WTC11 (cell line): ENCODE measurements around the gene FGR.

Source experiments
- CREM ChIP-seq: sonication (generic); formaldehyde crosslinking; IDR thresholded peaks from 2 replicates; pipeline ENCODE4 v1.8.1; 2022; ENCODE audit warnings: mild to moderate bottlenecking, missing genetic modification reagents, moderate library complexity
- FOXJ3 ChIP-seq: sonication (generic); formaldehyde crosslinking; IDR thresholded peaks from 2 replicates; pipeline ENCODE4 v1.9.0; 2021; ENCODE audit warnings: missing genetic modification reagents, mild to moderate bottlenecking, borderline replicate concordance
- FOXP1 ChIP-seq: sonication (generic); formaldehyde crosslinking; IDR thresholded peaks from 2 replicates; pipeline ENCODE4 v1.8.0; 2022; ENCODE audit warnings: missing genetic modification reagents, mild to moderate bottlenecking, moderate library complexity, borderline replicate concordance
- TF ChIP-seq, protein P1 (sequence below): fragments of 200-600 bp; IDR thresholded peaks from 2 replicates; pipeline ENCODE4 v1.8.0; 2022; ENCODE audit warnings: antibody characterized with exemption
- TF ChIP-seq, protein P2 (sequence below): sonication (generic); formaldehyde crosslinking; IDR thresholded peaks from 2 replicates; pipeline ENCODE4 v1.8.1; 2022; ENCODE audit warnings: low read depth, mild to moderate bottlenecking, moderate library complexity, missing genetic modification reagents, borderline replicate concordance
- TF ChIP-seq, protein P3 (sequence below): fragments of 250-450 bp; sonication (Bioruptor Pico); IDR thresholded peaks from 2 replicates; pipeline ENCODE4 v1.9.0; 2021; ENCODE audit warnings: mild to moderate bottlenecking

DNA sequence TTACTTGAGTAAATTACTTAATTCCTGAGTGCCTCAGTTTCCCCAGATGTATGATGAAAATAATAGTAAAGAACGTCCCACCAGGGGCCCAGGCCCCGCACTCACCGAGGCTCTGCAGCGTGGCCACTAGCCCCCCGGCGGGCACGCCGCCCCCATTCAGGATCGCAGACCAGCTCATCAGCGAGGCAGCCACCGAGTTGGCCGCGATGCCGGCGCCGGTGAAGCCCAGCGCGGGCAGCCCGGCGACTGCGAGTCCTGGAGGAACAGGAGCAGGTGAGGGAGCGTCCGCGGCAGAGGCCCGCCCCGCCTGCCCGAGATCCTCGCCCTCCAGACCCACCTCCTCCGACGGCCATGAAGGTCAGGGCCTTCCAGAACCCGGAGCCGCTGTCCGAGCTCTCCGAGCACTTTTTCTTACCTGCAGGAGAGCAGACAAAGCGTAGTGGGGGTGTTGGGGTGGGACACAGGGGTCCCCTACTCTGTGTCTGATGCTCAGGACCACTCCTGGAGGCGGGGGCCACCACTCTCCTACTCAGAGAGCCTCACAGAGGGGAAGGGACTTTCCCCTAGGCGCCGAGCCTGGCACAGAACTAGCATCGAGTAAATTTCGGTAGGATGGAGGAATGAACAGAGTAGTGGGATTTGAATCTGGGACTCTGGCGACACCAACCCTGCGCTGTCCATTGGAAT lies 33.3 kb upstream of the FGR start:
- TF ChIP-seq FOXJ3 (CRISPR knock-in tag), result no peak
- TF ChIP-seq, protein P1, sequence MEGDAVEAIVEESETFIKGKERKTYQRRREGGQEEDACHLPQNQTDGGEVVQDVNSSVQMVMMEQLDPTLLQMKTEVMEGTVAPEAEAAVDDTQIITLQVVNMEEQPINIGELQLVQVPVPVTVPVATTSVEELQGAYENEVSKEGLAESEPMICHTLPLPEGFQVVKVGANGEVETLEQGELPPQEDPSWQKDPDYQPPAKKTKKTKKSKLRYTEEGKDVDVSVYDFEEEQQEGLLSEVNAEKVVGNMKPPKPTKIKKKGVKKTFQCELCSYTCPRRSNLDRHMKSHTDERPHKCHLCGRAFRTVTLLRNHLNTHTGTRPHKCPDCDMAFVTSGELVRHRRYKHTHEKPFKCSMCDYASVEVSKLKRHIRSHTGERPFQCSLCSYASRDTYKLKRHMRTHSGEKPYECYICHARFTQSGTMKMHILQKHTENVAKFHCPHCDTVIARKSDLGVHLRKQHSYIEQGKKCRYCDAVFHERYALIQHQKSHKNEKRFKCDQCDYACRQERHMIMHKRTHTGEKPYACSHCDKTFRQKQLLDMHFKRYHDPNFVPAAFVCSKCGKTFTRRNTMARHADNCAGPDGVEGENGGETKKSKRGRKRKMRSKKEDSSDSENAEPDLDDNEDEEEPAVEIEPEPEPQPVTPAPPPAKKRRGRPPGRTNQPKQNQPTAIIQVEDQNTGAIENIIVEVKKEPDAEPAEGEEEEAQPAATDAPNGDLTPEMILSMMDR, result no peak
- no peak for TF ChIP-seq CREM (CRISPR knock-in tag)
- no peak for TF ChIP-seq FOXP1 (CRISPR knock-in tag)
- TF ChIP-seq, protein P2, sequence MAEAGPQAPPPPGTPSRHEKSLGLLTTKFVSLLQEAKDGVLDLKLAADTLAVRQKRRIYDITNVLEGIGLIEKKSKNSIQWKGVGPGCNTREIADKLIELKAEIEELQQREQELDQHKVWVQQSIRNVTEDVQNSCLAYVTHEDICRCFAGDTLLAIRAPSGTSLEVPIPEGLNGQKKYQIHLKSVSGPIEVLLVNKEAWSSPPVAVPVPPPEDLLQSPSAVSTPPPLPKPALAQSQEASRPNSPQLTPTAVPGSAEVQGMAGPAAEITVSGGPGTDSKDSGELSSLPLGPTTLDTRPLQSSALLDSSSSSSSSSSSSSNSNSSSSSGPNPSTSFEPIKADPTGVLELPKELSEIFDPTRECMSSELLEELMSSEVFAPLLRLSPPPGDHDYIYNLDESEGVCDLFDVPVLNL, result no peak
- TF ChIP-seq, protein P3, sequence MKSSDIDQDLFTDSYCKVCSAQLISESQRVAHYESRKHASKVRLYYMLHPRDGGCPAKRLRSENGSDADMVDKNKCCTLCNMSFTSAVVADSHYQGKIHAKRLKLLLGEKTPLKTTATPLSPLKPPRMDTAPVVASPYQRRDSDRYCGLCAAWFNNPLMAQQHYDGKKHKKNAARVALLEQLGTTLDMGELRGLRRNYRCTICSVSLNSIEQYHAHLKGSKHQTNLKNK, result no peak
